ENCODE results near the gene CAMSAP1.
A peak's percentile ranks its signal among the peaks of the same experiment; 100 is the strongest.

CAMSAP1 gene

GRCh38 chr9:135815413-135815812, 91.9 kb downstream of the CAMSAP1 start:
- ATAC-seq: no peak

DNA sequence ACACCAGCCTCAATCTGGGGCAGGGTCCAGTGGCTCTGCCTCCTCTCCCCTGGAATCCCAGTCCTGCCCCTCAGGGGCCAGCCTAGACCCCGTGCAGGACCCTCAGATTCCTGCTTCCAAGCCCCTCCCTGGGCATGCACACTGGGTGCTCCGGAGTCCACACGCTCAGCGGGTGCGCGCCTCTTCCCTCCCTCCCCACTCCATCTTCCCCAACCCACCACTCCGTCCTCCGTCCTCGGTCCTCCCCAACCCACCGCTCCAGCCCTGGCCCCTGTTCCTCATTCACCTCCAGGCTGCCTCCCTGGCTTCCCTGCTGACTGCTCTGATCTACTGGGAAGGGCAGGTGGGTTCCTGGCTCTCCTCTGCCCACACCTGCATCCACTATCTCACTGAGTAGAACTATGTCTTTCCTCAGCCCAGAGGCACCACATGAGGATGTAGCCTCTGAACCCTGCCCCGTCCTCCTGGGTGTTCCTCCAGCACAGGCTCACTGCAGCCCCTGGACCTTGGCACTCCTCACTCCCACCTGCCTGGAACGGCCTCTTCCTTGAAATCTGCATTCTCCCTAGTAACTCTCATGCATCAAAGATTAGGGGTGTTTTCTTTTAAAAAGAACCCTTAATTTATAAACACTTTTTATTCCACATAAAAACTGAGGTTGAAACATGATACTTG, 92.8 kb downstream of the CAMSAP1 start:
- DNase-seq (no peak), ATAC-seq (no peak)

More at GRCh38 chr9:135815413-135815812, 91.9 kb downstream of the CAMSAP1 start:
- no peak for DNase-seq

GRCh38 chr9:135813671-135814290, 93.6 kb downstream of the CAMSAP1 start:
- ATAC-seq (no peak), DNase-seq (no peak)

- ATAC-seq (no peak), DNase-seq (no peak)
Observed at GRCh38 chr9:135812961-135813360, 94.4 kb downstream of the CAMSAP1 start.

DNA sequence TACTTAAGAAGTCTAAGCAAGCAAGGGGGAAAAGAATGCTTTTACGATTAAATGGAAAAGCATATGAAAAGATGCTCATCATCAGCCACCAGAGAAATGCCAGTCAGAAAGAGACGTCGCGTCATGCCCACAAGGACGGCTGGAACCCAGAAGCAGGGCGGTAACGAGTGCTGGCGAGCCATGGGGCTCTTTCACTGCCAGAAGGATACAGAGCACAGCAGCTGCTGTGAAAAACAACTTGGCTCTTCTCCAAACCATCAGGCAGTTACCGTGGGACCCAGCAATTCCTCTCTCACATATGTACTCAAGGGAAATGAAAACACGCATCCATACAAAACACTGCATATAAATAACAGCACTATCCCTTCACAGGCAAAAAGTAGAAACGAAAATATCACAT, 95.5 kb downstream of the CAMSAP1 start:
- ATAC-seq (no peak), DNase-seq (no peak)

- no peak for DNase-seq
- ATAC-seq: no peak
Observed at GRCh38 chr9:135810806-135811575, 96.4 kb downstream of the CAMSAP1 start.

- DNase-seq: no peak
- ATAC-seq: no peak
Observed at GRCh38 chr9:135809166-135809565, 98.2 kb downstream of the CAMSAP1 start.

- ATAC-seq: no peak
Observed at GRCh38 chr9:135805422-135806022, 101.8 kb downstream of the CAMSAP1 start.

DNA sequence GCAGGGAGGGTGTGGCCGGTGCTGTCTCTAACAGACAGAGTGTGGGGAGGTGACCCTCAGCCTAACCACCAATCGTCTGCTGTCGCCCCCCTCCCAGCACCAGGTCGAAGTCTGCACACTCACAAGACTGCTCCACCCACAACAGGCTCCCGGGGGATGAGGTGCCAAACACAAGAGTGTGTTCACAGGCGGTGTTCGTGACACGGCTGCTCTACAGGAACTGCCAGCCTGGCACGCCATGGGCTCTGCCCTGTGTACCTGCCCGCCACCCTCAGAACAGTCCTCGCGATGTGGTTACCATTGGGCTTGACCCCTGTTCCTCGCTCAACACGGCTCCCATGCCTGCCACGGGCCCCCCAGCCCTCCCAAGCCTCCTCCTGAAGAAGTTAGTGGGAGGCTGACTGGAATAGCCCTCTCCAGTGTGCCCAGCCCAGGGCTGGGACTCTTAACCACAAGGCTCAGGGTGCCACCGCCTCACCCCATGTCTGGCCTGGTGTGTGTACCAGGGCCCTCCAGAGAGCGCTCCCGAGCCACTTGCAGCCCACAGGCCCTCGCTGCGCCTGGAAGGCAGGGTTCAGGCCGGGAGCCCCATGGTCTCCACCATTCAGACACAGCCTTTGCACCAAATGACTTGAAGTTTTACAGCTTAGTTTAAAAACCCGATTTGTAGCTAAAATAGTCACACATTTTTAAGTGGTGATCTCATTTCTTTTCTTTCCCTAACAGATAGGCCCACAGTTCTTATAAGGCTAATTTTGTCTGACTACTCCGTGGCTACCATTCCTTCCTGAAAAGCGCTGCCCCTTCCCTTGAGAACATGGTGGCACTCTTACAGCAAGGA, 102.5 kb downstream of the CAMSAP1 start:
- no peak for DNase-seq
- ATAC-seq: peak; percentile 32

More at GRCh38 chr9:135805422-135806022, 101.8 kb downstream of the CAMSAP1 start:
- no peak for DNase-seq

GRCh38 chr9:135803441-135803840, 103.9 kb downstream of the CAMSAP1 start:
- ATAC-seq (no peak), DNase-seq (no peak)

DNA sequence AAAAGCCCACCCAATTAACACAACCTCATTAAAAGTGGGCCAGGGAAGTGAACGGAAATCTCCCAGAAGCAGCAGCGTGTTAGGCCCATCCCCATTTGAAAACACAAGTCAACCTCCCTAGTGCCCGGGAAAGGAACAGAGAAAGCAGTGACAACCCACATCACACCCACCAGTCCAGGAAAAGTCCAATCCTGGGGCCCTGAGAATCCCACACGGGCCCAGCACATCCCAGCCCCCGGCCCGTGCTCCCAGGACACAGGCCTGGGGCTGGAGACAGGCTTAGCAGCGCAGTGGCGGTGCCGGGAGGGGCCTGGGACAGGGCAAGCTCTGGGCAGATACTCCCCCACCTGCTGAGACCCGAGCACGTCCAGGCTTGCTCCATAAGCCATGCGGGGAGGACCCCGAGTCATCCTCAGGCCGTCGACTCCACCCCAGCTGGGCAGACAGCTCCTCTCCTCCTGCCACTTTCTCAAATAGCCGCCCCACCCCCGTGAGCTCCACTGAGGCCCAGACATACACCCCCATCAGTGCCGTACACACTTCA, 104.4 kb downstream of the CAMSAP1 start:
- DNase-seq (no peak), ATAC-seq (no peak)

- DNase-seq (no peak), ATAC-seq (no peak)
Observed at GRCh38 chr9:135801070-135801469, 106.3 kb downstream of the CAMSAP1 start.

GRCh38 chr9:135799261-135799660, 108.1 kb downstream of the CAMSAP1 start:
- ATAC-seq: no peak

DNA sequence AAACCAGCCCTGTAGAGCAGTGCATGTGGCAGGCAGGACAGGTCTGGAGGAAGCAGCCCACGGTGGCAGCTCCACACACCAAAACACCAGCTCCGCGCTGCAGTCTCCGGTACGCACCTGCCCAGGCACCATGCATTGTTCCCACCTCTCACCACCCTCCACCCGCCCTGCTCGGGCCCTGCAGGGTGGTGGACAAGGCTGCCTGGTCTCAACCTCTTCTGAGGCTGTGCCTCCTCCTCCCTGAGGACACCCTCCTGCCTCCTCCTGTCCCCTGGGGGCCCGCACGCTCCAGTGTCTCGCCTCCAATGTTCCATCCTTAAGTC, 109.1 kb downstream of the CAMSAP1 start:
- ATAC-seq: no peak

More at GRCh38 chr9:135799261-135799660, 108.1 kb downstream of the CAMSAP1 start:
- no peak for DNase-seq

DNA sequence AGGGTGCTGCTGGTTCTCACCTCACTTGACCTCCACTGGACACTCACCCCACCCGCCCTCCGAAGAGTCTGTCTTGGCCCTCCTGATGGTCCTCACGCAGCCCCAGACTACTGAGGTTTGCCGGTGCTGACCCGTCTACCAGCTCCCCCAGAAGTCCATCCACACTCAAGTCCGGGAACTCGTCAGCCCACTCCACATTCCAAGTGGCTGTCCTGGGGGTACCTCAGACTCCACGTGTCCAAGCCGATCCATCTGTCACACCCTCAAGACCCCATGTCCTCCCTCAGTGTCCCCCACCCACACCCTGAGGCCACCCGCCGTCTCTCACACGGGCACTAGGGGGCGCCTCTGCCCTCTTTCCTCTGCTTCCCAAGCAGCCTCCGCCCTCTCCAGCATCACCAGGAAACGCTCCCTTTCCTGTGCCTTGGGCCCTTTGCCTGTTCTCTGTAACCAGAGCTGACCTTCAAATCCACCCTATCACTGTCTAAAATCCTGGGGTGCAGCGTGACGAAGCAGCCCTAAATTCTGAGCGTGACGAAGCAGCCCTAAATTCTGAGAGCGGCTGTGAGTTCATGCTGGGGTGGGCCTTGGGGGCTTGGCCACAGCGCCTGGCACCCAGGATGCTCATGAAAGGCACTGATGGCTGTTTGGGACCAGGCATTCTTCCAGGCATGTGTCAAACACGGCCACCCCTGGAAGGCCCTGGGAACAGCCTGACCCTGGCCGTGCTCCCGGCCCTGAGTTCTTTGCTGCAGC, 109.7 kb downstream of the CAMSAP1 start:
- ATAC-seq: no peak
- peak; percentile 56 for DNase-seq

More for the DNA sequence above, 109.1 kb downstream of the CAMSAP1 start:
- DNase-seq: no peak

DNA sequence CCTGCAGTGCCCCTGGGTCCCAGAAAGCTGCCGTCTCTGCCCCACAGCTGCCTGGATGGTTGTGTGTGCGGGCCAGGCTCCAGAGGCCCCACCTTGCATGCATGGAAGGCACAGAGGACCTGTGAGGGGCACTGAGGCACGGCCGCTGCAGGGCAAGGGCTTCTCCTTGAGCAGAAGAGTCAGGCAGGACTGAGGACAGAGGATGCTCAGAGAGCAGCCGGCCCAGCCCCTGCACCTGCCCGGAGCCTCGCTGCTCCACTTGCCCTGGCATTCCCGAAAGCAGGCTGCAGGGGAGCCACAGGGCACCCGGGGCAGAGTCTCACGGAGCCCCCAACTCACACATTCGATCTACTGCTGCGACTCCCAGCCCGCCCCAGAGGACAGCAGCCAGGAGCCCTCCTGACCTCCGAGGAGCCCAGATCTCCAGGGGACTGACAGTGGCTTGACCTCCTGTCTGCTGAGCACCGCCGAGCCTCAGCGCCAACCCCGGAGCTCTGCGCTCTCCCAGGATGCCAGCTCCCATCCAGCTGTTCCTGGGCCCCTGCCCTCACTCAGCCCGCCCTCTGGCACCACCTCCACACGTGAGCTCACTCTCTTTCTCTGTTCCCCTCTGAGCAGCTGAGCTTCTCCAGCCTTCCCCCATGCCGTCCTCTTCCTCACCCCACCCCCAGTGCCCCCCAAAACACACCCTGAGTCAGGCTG, 110.4 kb downstream of the CAMSAP1 start:
- ATAC-seq (no peak), DNase-seq (no peak)

DNA sequence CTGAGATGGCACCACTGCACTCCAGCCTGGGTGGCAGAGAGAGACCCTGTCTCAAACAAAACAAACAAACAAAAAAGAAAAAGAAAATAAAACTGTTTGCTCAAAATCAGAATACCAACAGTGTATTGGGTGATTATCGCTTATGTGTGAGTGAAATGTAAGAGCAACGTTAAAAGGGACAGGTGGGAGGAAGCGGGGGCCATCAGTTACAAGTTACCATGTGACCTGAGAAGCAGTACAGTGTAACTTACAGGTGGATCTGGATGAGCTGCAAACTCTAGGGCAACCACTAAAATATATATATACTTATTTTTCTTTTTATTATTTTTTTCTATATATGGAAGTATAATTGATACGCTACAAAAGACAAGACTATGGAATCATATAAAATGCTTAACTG, 112.0 kb downstream of the CAMSAP1 start:
- no peak for ATAC-seq

GRCh38 chr9:135794361-135794885, 112.9 kb downstream of the CAMSAP1 start:
- DNase-seq: no peak
- ATAC-seq: no peak

More for the DNA sequence above, 112.0 kb downstream of the CAMSAP1 start:
- DNase-seq: no peak

GRCh38 chr9:135794057-135794335, 113.3 kb downstream of the CAMSAP1 start:
- DNase-seq (no peak), ATAC-seq (no peak)

Measured in stimulated activated naive CD8-positive, alpha-beta T cell treated with anti-CD3 and anti-CD28 coated beads, Interleukin-15, Interleukin-2, amounts not matched to agents 100 U/mL and 50 U/mL, for 24 hours (primary cell).